ENCODE results near the gene NUDT22. TPM values are rescaled to one million over a fixed set of nuclear protein-coding genes. Genes with fewer than 3 reads are reported as not detected.

The NUDT22 gene
- total RNA-seq, 1 experiment from 2014 or later: 72.4 TPM

DNA sequence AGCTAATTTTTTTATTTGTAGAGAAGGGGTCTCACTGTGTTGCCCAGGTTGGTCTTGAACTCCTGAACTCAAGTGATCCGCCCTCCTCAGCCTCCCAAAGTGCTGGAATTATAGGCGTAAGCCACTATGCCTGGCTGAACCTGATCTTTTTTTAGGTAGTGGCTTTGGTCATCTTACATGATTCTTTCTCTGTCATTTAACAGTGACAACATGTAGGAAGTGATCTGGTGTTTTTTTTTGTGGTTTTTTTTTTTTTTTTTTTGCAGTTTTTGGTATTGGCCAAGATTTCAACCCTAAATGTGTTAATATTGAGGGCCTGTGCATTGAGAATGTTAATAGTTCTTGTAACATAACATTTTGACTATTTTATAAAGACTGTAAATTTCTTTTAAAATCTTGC, 27.6 kb upstream of the NUDT22 start:
- no peak overlapping the region for H3K27ac ChIP-seq (ENCODE audit: low read depth, low read length, poor library complexity, severe bottlenecking)
- H3K27me3 ChIP-seq (replicated peaks; ENCODE audit: insufficient read depth, low read depth, low read length, poor library complexity): no peaks in the 10 kb centered on the region
- ChIA-PET POLR2A (ENCODE audit: low non-redundant PET) (no interaction called here), CTCF (no interaction called here)
- no peak for TF ChIP-seq EZH2 (IDR thresholded peaks at IDR 0.05; ENCODE audit: borderline replicate concordance, low read depth, low read length, poor library complexity, severe bottlenecking)
- no peak for DNase-seq (ENCODE audit: low spot score)
- peaks cover 99% of the 10 kb centered on the region for H3K36me3 ChIP-seq (ENCODE audit: insufficient read depth, low read length, poor library complexity, severe bottlenecking)
- BruUV-seq (replicated peaks): no TSS peak
- intact Hi-C loops (cut with micrococcal nuclease; ENCODE audit: unreplicated experiment): no loop called here
- H3K4me1 ChIP-seq (ENCODE audit: insufficient read depth, low read length, poor library complexity, severe bottlenecking): no peaks in the 10 kb centered on the region
- no peak overlapping the region for H3K4me3 ChIP-seq (ENCODE audit: low read depth, low read length, poor library complexity, severe bottlenecking)
- H3K9me3 ChIP-seq (ENCODE audit: low read depth, low read length, poor library complexity, severe bottlenecking): no peaks in the 10 kb centered on the region

DNA sequence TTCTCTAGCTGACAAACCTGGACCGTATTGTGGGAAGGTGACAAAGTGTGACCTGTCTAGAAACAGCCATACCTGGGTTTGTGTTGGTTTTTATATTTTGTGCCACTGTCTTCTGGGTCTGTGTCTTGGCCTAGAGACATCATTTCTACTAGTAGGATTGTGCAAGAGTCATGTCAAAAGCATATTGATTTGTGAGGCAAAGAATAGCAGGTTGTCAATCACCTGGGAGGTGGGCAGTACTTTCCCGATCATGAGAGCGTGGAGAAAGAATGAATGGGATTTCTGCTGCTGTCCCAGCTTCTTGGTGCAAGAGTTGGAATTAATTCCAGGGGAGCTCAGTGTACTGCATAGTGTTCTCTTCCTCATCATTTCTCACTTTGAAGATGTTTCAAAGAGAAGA, 24.5 kb upstream of the NUDT22 start:
- CTCF ChIA-PET: interaction anchor here (0.6 kb wide), 1 partner anchor 100 kb away, joined by 6 read pairs; no protein-coding TSS in a partner anchor
- BruUV-seq (replicated peaks): no TSS peak
- Histone ChIP-seq H3K27ac (ENCODE audit: low read depth, low read length, poor library complexity, severe bottlenecking) (no peak overlapping the region), H3K9me3 (ENCODE audit: low read depth, low read length, poor library complexity, severe bottlenecking) (no peaks in the 10 kb centered on the region), H3K4me3 (ENCODE audit: low read depth, low read length, poor library complexity, severe bottlenecking) (no peak overlapping the region), H3K27me3 (replicated peaks; ENCODE audit: insufficient read depth, low read depth, low read length, poor library complexity) (no peaks in the 10 kb centered on the region), H3K36me3 (ENCODE audit: insufficient read depth, low read length, poor library complexity, severe bottlenecking) (peaks cover 88% of the 10 kb centered on the region), H3K4me1 (ENCODE audit: insufficient read depth, low read length, poor library complexity, severe bottlenecking) (peaks cover 29% of the 10 kb centered on the region)
- DNase-seq (ENCODE audit: low spot score): no peak
- POLR2A ChIA-PET (ENCODE audit: low non-redundant PET): no interaction called here
- intact Hi-C loops (cut with micrococcal nuclease; ENCODE audit: unreplicated experiment): no loop called here
- TF ChIP-seq EZH2 (IDR thresholded peaks at IDR 0.05; ENCODE audit: borderline replicate concordance, low read depth, low read length, poor library complexity, severe bottlenecking): no peak
- TF ChIP-seq, protein P1, sequence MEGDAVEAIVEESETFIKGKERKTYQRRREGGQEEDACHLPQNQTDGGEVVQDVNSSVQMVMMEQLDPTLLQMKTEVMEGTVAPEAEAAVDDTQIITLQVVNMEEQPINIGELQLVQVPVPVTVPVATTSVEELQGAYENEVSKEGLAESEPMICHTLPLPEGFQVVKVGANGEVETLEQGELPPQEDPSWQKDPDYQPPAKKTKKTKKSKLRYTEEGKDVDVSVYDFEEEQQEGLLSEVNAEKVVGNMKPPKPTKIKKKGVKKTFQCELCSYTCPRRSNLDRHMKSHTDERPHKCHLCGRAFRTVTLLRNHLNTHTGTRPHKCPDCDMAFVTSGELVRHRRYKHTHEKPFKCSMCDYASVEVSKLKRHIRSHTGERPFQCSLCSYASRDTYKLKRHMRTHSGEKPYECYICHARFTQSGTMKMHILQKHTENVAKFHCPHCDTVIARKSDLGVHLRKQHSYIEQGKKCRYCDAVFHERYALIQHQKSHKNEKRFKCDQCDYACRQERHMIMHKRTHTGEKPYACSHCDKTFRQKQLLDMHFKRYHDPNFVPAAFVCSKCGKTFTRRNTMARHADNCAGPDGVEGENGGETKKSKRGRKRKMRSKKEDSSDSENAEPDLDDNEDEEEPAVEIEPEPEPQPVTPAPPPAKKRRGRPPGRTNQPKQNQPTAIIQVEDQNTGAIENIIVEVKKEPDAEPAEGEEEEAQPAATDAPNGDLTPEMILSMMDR (conservative IDR thresholded peaks at IDR 0.05; ENCODE audit: low read depth, low read length): no peak

DNA sequence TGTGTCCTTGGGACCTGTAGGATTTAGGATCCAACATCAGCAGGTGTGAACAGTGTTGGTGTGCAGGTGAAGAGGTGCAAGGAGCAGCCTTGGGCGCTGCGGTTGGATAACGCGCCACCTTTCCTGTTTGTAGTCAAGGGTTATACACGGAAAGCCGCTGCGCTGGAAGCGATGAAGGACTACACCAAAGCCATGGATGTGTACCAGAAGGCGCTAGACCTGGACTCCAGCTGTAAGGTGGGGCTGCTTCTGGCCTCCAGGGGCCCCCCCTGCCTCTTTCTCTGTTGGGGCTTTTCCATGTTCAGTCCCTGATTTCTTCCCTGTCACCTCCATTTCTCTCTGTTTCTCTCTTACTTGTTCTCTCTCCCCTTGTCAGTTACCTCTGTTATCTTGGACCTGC, 23.1 kb upstream of the NUDT22 start:
- ChIA-PET POLR2A (ENCODE audit: low non-redundant PET) (no interaction called here), CTCF (no interaction called here)
- H3K9me3 ChIP-seq (ENCODE audit: low read depth, low read length, poor library complexity, severe bottlenecking): no peaks in the 10 kb centered on the region
- peaks cover 44% of the 10 kb centered on the region for H3K4me1 ChIP-seq (ENCODE audit: insufficient read depth, low read length, poor library complexity, severe bottlenecking)
- H3K4me3 ChIP-seq (ENCODE audit: low read depth, low read length, poor library complexity, severe bottlenecking): no peak overlapping the region
- TF ChIP-seq, protein P1 (conservative IDR thresholded peaks at IDR 0.05; ENCODE audit: low read depth, low read length): no peak
- TF ChIP-seq EZH2 (IDR thresholded peaks at IDR 0.05; ENCODE audit: borderline replicate concordance, low read depth, low read length, poor library complexity, severe bottlenecking): no peak
- intact Hi-C loops (cut with micrococcal nuclease; ENCODE audit: unreplicated experiment): no loop called here
- no peak for DNase-seq (ENCODE audit: low spot score)
- no TSS peak for BruUV-seq (replicated peaks)
- H3K36me3 ChIP-seq (ENCODE audit: insufficient read depth, low read length, poor library complexity, severe bottlenecking): peaks cover 74% of the 10 kb centered on the region
- no peaks in the 10 kb centered on the region for H3K27me3 ChIP-seq (replicated peaks; ENCODE audit: insufficient read depth, low read depth, low read length, poor library complexity)
- H3K27ac ChIP-seq (ENCODE audit: low read depth, low read length, poor library complexity, severe bottlenecking): peak overlapping the region; percentile 74

DNA sequence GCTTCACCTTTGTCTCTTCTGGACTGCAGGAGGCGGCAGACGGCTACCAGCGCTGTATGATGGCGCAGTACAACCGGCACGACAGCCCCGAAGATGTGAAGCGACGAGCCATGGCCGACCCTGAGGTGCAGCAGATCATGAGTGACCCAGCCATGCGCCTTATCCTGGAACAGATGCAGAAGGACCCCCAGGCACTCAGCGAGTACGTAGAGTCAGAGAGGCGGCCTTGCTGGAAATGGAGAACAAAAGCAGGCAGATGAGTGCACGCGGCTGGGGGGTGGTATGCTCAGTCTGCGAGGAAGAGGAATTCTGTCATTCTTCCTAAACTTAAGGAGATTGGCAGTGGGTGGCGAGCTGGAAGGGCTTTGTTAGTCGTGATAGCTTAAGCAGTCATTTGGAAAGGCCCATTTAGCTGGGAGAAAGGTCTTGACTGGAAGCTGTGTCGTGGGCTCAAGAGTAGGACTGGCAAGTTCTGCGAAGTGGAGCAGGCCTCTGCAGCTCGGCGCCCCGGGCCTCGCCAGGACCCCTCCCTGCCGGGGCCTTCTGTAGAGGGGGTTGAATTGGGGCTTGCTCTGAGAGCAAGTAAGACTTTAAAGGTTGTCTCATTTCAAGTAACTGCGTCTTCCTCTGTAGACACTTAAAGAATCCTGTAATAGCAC, 22.5 kb upstream of the NUDT22 start:
- intact Hi-C loops (cut with micrococcal nuclease; ENCODE audit: unreplicated experiment): loop anchor here (1.0 to 2.0 kb wide), 2 partner anchors 98 to 151 kb away; no protein-coding TSS in a partner anchor
- H3K36me3 ChIP-seq (ENCODE audit: insufficient read depth, low read length, poor library complexity, severe bottlenecking): peaks cover 68% of the 10 kb centered on the region
- H3K27me3 ChIP-seq (replicated peaks; ENCODE audit: insufficient read depth, low read depth, low read length, poor library complexity): no peaks in the 10 kb centered on the region
- TF ChIP-seq, protein P1 (conservative IDR thresholded peaks at IDR 0.05; ENCODE audit: low read depth, low read length): no peak
- no peak for TF ChIP-seq EZH2 (IDR thresholded peaks at IDR 0.05; ENCODE audit: borderline replicate concordance, low read depth, low read length, poor library complexity, severe bottlenecking)
- BruUV-seq (replicated peaks): no TSS peak
- DNase-seq (ENCODE audit: low spot score): no peak
- H3K4me1 ChIP-seq (ENCODE audit: insufficient read depth, low read length, poor library complexity, severe bottlenecking): peaks cover 49% of the 10 kb centered on the region
- ChIA-PET CTCF (interaction anchor here (0.8 to 4.6 kb wide), 5 partner anchors 18 to 449 kb away, joined by 3 to 33 read pairs (median 7); partner anchors contain the start of genes CATSPERZ and STIP1), POLR2A (ENCODE audit: low non-redundant PET) (no interaction called here)
- no peak overlapping the region for H3K4me3 ChIP-seq (ENCODE audit: low read depth, low read length, poor library complexity, severe bottlenecking)
- H3K9me3 ChIP-seq (ENCODE audit: low read depth, low read length, poor library complexity, severe bottlenecking): no peaks in the 10 kb centered on the region
- H3K27ac ChIP-seq (ENCODE audit: low read depth, low read length, poor library complexity, severe bottlenecking): peak overlapping the region; percentile 74

All from A673 (cell line).